ENCODE data around the gene MRTFA.

Gene MRTFA

DNA sequence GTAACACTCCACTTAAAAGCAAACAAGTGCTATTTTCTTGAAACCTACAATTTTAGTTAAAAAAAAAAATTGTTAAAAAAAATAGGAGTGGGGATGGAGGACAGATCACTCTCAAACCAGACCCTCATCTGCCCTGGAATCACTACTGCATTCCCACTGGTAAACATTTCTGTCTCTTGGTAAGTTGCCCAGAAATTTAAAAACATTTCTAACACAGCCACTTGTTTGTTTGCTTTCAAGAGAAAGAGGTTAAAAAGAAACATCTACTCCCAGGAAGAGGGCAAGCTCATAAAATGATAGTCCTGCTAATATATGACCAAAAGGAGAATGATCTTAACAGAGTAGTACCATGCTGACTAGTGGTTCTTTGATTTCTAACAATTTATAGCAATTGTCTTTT, 182.8 kb downstream of the MRTFA start:
- H3K27me3 ChIP-seq (ENCODE audit: control insufficient read depth in 1 of 2, insufficient read depth in 2 of 2, low read length in 2 of 2), result no peaks in the 10 kb centered on the region
- H3K9me3 ChIP-seq (ENCODE audit: control insufficient read depth in 1 of 2, low read length in 2 of 2), result no peaks in the 10 kb centered on the region
- H3K36me3 ChIP-seq (ENCODE audit: control insufficient read depth in 1 of 2, insufficient read depth in 2 of 2, low read length in 2 of 2), result no peaks in the 10 kb centered on the region
- H3K9ac ChIP-seq (ENCODE audit: low read depth in 1 of 2, low read length in 2 of 2), result no peak overlapping the region
- peaks cover 12 to 24% of the 10 kb centered on the region in 2 donors for H3K4me1 ChIP-seq (ENCODE audit: control insufficient read depth in 1 of 2, insufficient read depth in 2 of 2, low read length in 2 of 2)
- no peak overlapping the region for H3K4me3 ChIP-seq (ENCODE audit: low read depth in 1 of 2, low read length in 2 of 2)
- H3K27ac ChIP-seq (ENCODE audit: low read depth, low read length), result no peak overlapping the region

DNA sequence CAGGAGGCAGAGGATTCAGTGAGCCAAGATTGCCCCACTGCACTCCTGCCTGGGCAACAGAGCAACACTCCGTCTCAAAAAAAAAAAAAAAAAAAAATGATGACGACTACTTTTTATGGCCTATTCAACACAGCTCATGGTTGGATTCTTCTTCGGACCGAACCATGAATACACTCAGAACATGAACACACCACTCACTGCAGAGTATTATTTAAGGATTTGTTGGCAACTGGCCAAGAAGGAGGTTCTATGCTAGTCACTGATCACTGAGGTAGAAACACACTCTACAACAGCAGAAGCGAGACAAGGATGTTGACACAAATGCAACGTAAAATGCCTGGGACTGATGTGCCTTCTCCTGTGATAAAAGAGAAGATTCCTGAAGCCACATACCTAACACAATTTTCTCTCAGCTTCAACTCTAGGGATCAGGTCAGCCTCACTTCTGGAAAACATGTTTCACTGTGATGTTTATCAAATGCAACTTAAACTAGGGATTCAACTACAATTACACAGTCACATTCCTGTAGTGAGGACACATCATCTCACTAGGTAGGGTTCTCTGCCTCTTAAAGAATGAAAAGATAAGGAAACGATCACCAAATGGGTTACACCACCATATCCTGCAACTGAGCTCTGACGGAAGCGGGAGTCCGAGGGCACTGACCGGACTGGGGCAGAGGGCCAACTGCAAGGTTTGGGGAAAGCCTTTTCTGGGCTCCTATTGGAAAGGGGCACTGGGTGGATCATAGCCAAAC, 183.6 kb downstream of the MRTFA start:
- Histone ChIP-seq H3K36me3 (ENCODE audit: control insufficient read depth in 1 of 2, insufficient read depth in 2 of 2, low read length in 2 of 2) (no peaks in the 10 kb centered on the region), H3K9me3 (ENCODE audit: control insufficient read depth in 1 of 2, low read length in 2 of 2) (no peaks in the 10 kb centered on the region), H3K4me1 (ENCODE audit: control insufficient read depth in 1 of 2, insufficient read depth in 2 of 2, low read length in 2 of 2) (peaks cover 12 to 24% of the 10 kb centered on the region in 2 donors), H3K27me3 (ENCODE audit: control insufficient read depth in 1 of 2, insufficient read depth in 2 of 2, low read length in 2 of 2) (no peaks in the 10 kb centered on the region), H3K9ac (ENCODE audit: low read depth in 1 of 2, low read length in 2 of 2) (no peak overlapping the region), H3K4me3 (ENCODE audit: low read depth in 1 of 2, low read length in 2 of 2) (no peak overlapping the region), H3K27ac (ENCODE audit: low read depth, low read length) (no peak overlapping the region)

DNA sequence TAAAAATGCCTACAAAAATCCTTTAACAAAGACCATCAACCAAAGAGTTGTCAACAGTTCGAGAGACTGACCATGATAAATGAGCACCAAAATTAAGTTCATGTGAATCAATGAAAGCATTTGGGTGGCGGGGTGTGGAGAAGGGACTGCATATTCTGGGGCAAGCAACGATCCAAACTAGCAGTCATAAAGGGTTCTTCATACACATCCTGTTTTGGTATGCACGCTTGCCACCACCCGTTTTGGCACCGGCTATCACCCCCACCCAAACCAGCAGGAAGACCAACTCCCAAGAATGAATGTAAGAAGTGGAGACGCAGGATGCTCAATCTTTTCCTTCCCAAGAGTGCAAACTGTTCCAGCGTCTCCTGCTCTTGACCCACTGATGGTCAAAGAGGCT, 185.3 kb downstream of the MRTFA start:
- peaks cover 18 to 24% of the 10 kb centered on the region in 2 donors for H3K4me1 ChIP-seq (ENCODE audit: control insufficient read depth in 1 of 2, insufficient read depth in 2 of 2, low read length in 2 of 2)
- H3K27ac ChIP-seq (ENCODE audit: low read depth, low read length), result no peak overlapping the region
- no peaks in the 10 kb centered on the region for H3K27me3 ChIP-seq (ENCODE audit: control insufficient read depth in 1 of 2, insufficient read depth in 2 of 2, low read length in 2 of 2)
- H3K4me3 ChIP-seq (ENCODE audit: low read depth in 1 of 2, low read length in 2 of 2), result no peak overlapping the region
- no peaks in the 10 kb centered on the region for H3K36me3 ChIP-seq (ENCODE audit: control insufficient read depth in 1 of 2, insufficient read depth in 2 of 2, low read length in 2 of 2)
- no peaks in the 10 kb centered on the region for H3K9me3 ChIP-seq (ENCODE audit: control insufficient read depth in 1 of 2, low read length in 2 of 2)
- no peak overlapping the region for H3K9ac ChIP-seq (ENCODE audit: low read depth in 1 of 2, low read length in 2 of 2)

DNA sequence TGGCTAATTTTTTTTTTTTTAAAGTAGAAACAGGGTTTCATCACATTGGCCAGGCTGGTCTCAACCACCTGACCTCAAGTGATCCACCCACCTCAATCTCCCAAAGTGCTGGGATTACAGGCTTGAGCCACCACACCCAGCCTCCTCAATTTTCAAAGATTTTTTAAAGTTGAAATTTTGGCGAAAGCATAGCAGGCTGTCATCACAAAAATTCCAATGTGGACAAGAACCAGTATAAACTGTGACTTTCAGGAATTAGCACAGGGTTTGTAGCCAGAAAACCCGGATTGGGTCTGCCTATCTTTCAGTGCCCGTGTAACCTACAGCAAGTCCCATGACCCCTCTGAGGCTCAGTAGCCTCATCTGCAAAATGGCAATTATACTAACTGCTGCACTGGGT, 185.9 kb downstream of the MRTFA start:
- H3K27ac ChIP-seq (ENCODE audit: low read depth, low read length), result no peak overlapping the region
- H3K4me1 ChIP-seq (ENCODE audit: control insufficient read depth in 1 of 2, insufficient read depth in 2 of 2, low read length in 2 of 2), result peaks cover 18 to 24% of the 10 kb centered on the region in 2 donors
- no peaks in the 10 kb centered on the region for H3K9me3 ChIP-seq (ENCODE audit: control insufficient read depth in 1 of 2, low read length in 2 of 2)
- no peaks in the 10 kb centered on the region for H3K36me3 ChIP-seq (ENCODE audit: control insufficient read depth in 1 of 2, insufficient read depth in 2 of 2, low read length in 2 of 2)
- no peak overlapping the region for H3K9ac ChIP-seq (ENCODE audit: low read depth in 1 of 2, low read length in 2 of 2)
- H3K27me3 ChIP-seq (ENCODE audit: control insufficient read depth in 1 of 2, insufficient read depth in 2 of 2, low read length in 2 of 2), result no peaks in the 10 kb centered on the region
- no peak overlapping the region for H3K4me3 ChIP-seq (ENCODE audit: low read depth in 1 of 2, low read length in 2 of 2)

DNA sequence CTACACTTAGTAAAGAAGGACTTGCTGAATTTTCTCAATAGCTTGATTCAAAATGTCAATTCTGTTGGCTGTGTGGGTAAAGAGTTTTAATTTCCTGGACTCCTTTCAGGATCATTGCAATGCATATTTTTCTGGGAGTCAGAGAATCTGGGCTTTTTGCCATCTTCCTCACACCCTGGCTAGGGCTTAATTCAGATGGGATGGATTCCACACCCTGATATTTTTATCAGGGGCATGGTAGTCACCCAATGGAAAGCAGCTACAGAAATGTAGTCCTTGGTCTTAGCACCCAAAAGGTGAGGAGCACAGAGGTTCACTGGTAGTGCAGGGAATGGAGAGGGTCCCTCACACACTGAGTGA, 186.9 kb downstream of the MRTFA start:
- Histone ChIP-seq H3K27ac (ENCODE audit: low read depth, low read length) (no peak overlapping the region), H3K4me1 (ENCODE audit: control insufficient read depth in 1 of 2, insufficient read depth in 2 of 2, low read length in 2 of 2) (peaks cover 18 to 24% of the 10 kb centered on the region in 2 donors)

DNA sequence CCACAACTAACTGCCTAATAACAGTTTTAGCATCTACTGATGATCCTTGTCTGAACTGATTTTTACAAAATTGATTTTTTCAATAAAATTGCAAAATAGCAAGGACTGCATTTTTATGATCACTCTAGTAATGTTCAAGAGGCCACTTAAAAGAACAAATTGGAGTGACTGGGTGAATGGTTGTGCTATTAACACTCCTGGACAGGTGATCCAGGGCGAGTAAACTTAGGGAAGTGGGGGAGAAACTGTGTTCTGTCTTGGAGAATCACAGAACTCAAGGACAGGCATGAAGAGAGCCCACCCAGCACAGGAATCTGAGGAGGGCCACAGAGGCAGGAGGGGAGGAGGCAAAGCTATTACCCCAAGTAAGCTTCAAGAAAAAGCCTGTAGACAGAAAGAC, 190.3 kb downstream of the MRTFA start:
- H3K4me1 ChIP-seq (ENCODE audit: control insufficient read depth in 1 of 2, insufficient read depth in 2 of 2, low read length in 2 of 2), result peaks cover 12 to 14% of the 10 kb centered on the region in 2 donors
- H3K27ac ChIP-seq (ENCODE audit: low read depth, low read length), result no peak overlapping the region
- no peaks in the 10 kb centered on the region for H3K27me3 ChIP-seq (ENCODE audit: control insufficient read depth in 1 of 2, insufficient read depth in 2 of 2, low read length in 2 of 2)
- no peak overlapping the region for H3K9ac ChIP-seq (ENCODE audit: low read depth in 1 of 2, low read length in 2 of 2)
- no peak overlapping the region for H3K4me3 ChIP-seq (ENCODE audit: low read depth in 1 of 2, low read length in 2 of 2)
- no peaks in the 10 kb centered on the region for H3K36me3 ChIP-seq (ENCODE audit: control insufficient read depth in 1 of 2, insufficient read depth in 2 of 2, low read length in 2 of 2)
- no peaks in the 10 kb centered on the region for H3K9me3 ChIP-seq (ENCODE audit: control insufficient read depth in 1 of 2, low read length in 2 of 2)

More for the DNA sequence above, 186.9 kb downstream of the MRTFA start:
- Histone ChIP-seq H3K36me3 (ENCODE audit: control insufficient read depth in 1 of 2, insufficient read depth in 2 of 2, low read length in 2 of 2) (no peaks in the 10 kb centered on the region), H3K4me3 (ENCODE audit: low read depth in 1 of 2, low read length in 2 of 2) (no peak overlapping the region), H3K9me3 (ENCODE audit: control insufficient read depth in 1 of 2, low read length in 2 of 2) (no peaks in the 10 kb centered on the region), H3K9ac (ENCODE audit: low read depth in 1 of 2, low read length in 2 of 2) (no peak overlapping the region), H3K27me3 (ENCODE audit: control insufficient read depth in 1 of 2, insufficient read depth in 2 of 2, low read length in 2 of 2) (no peaks in the 10 kb centered on the region)

DNA sequence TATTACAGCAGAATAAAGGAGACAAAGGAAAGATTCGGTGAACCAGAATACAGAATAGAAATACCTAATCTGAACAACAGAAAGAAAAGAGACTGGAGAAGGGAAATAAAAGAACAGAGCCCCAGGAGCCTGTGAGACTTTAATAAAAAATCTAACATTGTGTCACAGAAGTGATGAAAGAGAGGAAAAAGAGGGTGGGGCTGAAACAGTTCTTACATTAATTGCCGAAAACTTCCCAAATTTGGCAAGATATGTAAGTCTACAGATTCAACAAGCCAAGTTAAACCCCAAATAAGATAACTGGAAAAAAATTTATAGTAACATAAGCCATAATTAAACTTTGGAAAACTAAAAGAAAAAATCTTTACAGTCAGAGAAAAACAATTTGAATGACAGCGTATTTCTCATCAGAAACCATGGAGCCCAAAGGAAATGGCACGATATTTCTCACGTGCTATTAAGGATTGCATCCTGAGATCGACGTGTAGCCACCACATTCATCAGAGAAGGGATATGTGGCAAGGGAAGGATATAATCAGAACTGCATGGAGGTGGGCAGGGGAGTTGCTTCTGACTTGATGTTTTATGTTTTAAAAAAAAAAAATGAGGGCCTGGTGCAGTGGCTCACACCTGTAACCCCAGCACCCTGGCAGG, 192.2 kb downstream of the MRTFA start:
- Histone ChIP-seq H3K9ac (ENCODE audit: low read depth in 1 of 2, low read length in 2 of 2) (no peak overlapping the region), H3K27ac (ENCODE audit: low read depth, low read length) (no peak overlapping the region), H3K4me1 (ENCODE audit: control insufficient read depth in 1 of 2, insufficient read depth in 2 of 2, low read length in 2 of 2) (peaks cover 0 to 7% of the 10 kb centered on the region in 2 donors)

DNA sequence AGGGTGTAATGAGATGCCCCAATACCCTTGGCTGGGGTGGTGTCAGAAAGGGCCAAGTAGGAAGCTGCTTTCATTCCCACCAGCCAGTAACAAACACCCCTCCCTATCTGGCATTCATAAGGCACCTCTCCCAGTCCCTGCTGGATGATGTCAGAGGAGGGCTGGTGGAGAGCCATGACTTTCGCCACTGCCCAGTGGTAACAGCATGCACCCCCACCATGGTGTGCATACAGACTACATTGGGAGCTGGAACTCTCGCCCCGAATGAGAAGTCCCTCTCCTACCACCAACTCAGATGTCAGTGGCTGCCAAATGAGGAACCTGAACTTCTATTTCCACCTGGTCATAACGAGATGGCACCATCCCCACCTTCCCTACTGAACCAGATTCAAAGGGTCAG, 192.8 kb downstream of the MRTFA start:
- H3K27ac ChIP-seq (ENCODE audit: low read depth, low read length), result no peak overlapping the region
- no peak overlapping the region for H3K4me3 ChIP-seq (ENCODE audit: low read depth in 1 of 2, low read length in 2 of 2)
- no peak overlapping the region for H3K9ac ChIP-seq (ENCODE audit: low read depth in 1 of 2, low read length in 2 of 2)
- H3K36me3 ChIP-seq (ENCODE audit: control insufficient read depth in 1 of 2, insufficient read depth in 2 of 2, low read length in 2 of 2), result no peaks in the 10 kb centered on the region
- H3K27me3 ChIP-seq (ENCODE audit: control insufficient read depth in 1 of 2, insufficient read depth in 2 of 2, low read length in 2 of 2), result no peaks in the 10 kb centered on the region
- H3K9me3 ChIP-seq (ENCODE audit: control insufficient read depth in 1 of 2, low read length in 2 of 2), result no peaks in the 10 kb centered on the region
- peaks cover 0 to 7% of the 10 kb centered on the region in 2 donors for H3K4me1 ChIP-seq (ENCODE audit: control insufficient read depth in 1 of 2, insufficient read depth in 2 of 2, low read length in 2 of 2)

More for the DNA sequence above, 192.2 kb downstream of the MRTFA start:
- Histone ChIP-seq H3K36me3 (ENCODE audit: control insufficient read depth in 1 of 2, insufficient read depth in 2 of 2, low read length in 2 of 2) (no peaks in the 10 kb centered on the region), H3K4me3 (ENCODE audit: low read depth in 1 of 2, low read length in 2 of 2) (no peak overlapping the region), H3K9me3 (ENCODE audit: control insufficient read depth in 1 of 2, low read length in 2 of 2) (no peaks in the 10 kb centered on the region), H3K27me3 (ENCODE audit: control insufficient read depth in 1 of 2, insufficient read depth in 2 of 2, low read length in 2 of 2) (no peaks in the 10 kb centered on the region)

DNA sequence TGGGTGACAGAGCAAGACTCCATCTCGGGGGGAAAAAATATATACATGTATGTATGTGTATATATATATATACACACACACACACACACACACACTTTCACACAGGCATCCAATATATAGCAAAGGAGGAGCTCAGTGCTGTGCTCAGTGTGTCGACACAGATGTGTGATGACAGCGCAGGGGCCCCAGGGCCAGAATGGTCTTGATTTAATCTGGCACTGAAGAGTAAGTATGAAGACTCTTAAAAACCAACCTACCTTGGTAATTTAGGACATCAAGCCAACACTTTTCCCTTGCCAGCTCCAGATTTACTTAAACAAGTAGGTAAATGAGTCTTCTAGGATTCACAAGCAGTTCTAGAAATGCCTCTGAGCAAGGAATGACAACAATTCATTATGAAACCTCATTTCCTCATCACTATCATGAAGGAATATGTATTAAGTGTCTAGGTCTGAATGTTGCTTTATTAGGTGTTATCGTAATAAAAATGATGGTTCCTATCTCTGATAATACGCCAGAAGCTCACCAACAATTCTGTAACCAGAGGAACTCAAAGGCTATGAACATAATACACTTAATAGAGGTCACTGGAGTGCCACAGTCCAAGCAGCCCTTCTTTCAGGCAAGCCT, 194.6 kb downstream of the MRTFA start:
- Histone ChIP-seq H3K4me3 (ENCODE audit: low read depth in 1 of 2, low read length in 2 of 2) (no peak overlapping the region), H3K27ac (ENCODE audit: low read depth, low read length) (no peak overlapping the region), H3K27me3 (ENCODE audit: control insufficient read depth in 1 of 2, insufficient read depth in 2 of 2, low read length in 2 of 2) (no peaks in the 10 kb centered on the region), H3K9ac (ENCODE audit: low read depth in 1 of 2, low read length in 2 of 2) (no peak overlapping the region), H3K9me3 (ENCODE audit: control insufficient read depth in 1 of 2, low read length in 2 of 2) (no peaks in the 10 kb centered on the region), H3K4me1 (ENCODE audit: control insufficient read depth in 1 of 2, insufficient read depth in 2 of 2, low read length in 2 of 2) (peaks cover 7 to 10% of the 10 kb centered on the region in 2 donors), H3K36me3 (ENCODE audit: control insufficient read depth in 1 of 2, insufficient read depth in 2 of 2, low read length in 2 of 2) (no peaks in the 10 kb centered on the region)
